Fibroblast of lung (primary cell): ENCODE results near the gene ELAVL2. TPM values are rescaled to one million over a fixed set of nuclear protein-coding genes. Genes with fewer than 3 reads are reported as not detected.

Experiments
- DNase-seq, 2 donors: peaks; one replicate each; pipeline versions ENCODE4 v3.0.0 to v3.0.0-alpha.2; 2010; ENCODE audit warnings: low read depth in 2 of 2
- H2AFZ ChIP-seq: 2 replicates; pipeline ENCODE4 v1.5.1; 2012; ENCODE audit warnings: low read length, control low read depth, inconsistent platforms
- H3K27ac ChIP-seq: 2 replicates; pipeline ENCODE4 v1.5.1; 2011; ENCODE audit warnings: low read length, control low read depth; ENCODE audit not compliant: insufficient read depth
- H3K27me3 ChIP-seq: 2 replicates; pipeline ENCODE4 v1.5.1; 2011; ENCODE audit warnings: mild to moderate bottlenecking, low read length; ENCODE audit not compliant: control insufficient read depth, insufficient read depth
- H3K36me3 ChIP-seq: 2 replicates; pipeline ENCODE4 v1.5.1; 2011; ENCODE audit warnings: low read length; ENCODE audit not compliant: control insufficient read depth, insufficient read depth
- H3K4me1 ChIP-seq: 2 replicates; pipeline ENCODE4 v1.5.1; 2011; ENCODE audit warnings: low read length; ENCODE audit not compliant: control insufficient read depth, insufficient read depth; ENCODE audit errors: extremely low read depth
- H3K4me2 ChIP-seq: 2 replicates; pipeline ENCODE4 v1.5.1; 2011; ENCODE audit warnings: low read length, control low read depth; ENCODE audit not compliant: insufficient read depth; ENCODE audit errors: extremely low read depth
- H3K4me3 ChIP-seq, 4 experiments: fragments of 200-600 bp in 1 of 4; sonication (generic) in 1 of 4; replicated peaks in 1 of 4; 2 replicates each; pipeline ENCODE4 v1.5.1; 2011 to 2016; ENCODE audit warnings: low read length in 4 of 4, low read depth in 3 of 4, mild to moderate bottlenecking in 3 of 4, control low read depth in 2 of 4, inconsistent platforms in 1 of 4, mixed read lengths in 1 of 4; ENCODE audit not compliant: insufficient read depth in 1 of 4; ENCODE audit errors: control extremely low read depth in 1 of 4
- H3K79me2 ChIP-seq: 2 replicates; pipeline ENCODE4 v1.5.1; 2012; ENCODE audit warnings: mild to moderate bottlenecking, low read length, inconsistent platforms; ENCODE audit not compliant: control insufficient read depth, insufficient read depth
- H3K9ac ChIP-seq: 2 replicates; pipeline ENCODE4 v1.5.1; 2011; ENCODE audit warnings: mild to moderate bottlenecking, low read length, control low read depth; ENCODE audit not compliant: insufficient read depth
- H3K9me3 ChIP-seq: 2 replicates; pipeline ENCODE4 v1.5.1; 2012; ENCODE audit warnings: low read depth, low read length; ENCODE audit not compliant: control insufficient read depth, insufficient read depth
- H4K20me1 ChIP-seq: 2 replicates; pipeline ENCODE4 v1.5.1; 2011; ENCODE audit warnings: low read length; ENCODE audit not compliant: control insufficient read depth, insufficient read depth; ENCODE audit errors: extremely low read depth
- EZH2 ChIP-seq: IDR thresholded peaks from 2 replicates; pipeline ENCODE4 v1.5.1; 2012; ENCODE audit warnings: low read length, control low read depth, mild to moderate bottlenecking; ENCODE audit errors: missing control alignments
- polyA plus RNA-seq, 2 donors: library from polyadenylated mRNA; depleted of rRNA in 1 of 2; stranded (reverse) in 1 of 2; unstranded in 1 of 2; fragments of >200 nt; gene quantifications; 2 replicates each; pipeline ENCODE4 v1.2.1, GENCODE V29; 2011 to 2012; ENCODE audit warnings: missing spikeins in 1 of 2
- total RNA-seq: library from RNA; depleted of rRNA; stranded (reverse); fragments of >200 nt; gene quantifications from 2 replicates; pipeline ENCODE4 v1.2.1, GENCODE V29; 2014
- TF ChIP-seq, protein P1 (sequence below), 2 donors: IDR thresholded peaks in 1 of 2; conservative IDR thresholded peaks in 1 of 2; 1 replicate in 1 of 2; 2 replicates in 1 of 2; pipeline ENCODE4 v1.5.1; 2011 to 2012; ENCODE audit warnings: low read length in 2 of 2, control low read depth in 1 of 2, inconsistent platforms in 1 of 2, low read depth in 1 of 2, mild to moderate bottlenecking in 1 of 2

The ELAVL2 gene
- total and polyA plus RNA-seq, 2 donors (not counting 1 experiment from before 2014, with no cell fraction given) = under 0.01 to 0.03 TPM

GRCh38 chr9:23768861-23769260, 57.2 kb downstream of the ELAVL2 start:
- Histone ChIP-seq H3K79me2 (no peaks in the 10 kb centered on the region), H3K9ac (no peak overlapping the region), H3K4me2 (no peak overlapping the region), H3K27me3 (no peaks in the 10 kb centered on the region), H2AFZ (no peak overlapping the region), H3K36me3 (no peaks in the 10 kb centered on the region), H3K9me3 (no peaks in the 10 kb centered on the region), H3K4me1 (no peaks in the 10 kb centered on the region), H3K4me3 (no peak overlapping the region), H3K27ac (no peak overlapping the region), H4K20me1 (no peaks in the 10 kb centered on the region)
- no peak for DNase-seq
- TF ChIP-seq EZH2 = no peak
- TF ChIP-seq, protein P1, sequence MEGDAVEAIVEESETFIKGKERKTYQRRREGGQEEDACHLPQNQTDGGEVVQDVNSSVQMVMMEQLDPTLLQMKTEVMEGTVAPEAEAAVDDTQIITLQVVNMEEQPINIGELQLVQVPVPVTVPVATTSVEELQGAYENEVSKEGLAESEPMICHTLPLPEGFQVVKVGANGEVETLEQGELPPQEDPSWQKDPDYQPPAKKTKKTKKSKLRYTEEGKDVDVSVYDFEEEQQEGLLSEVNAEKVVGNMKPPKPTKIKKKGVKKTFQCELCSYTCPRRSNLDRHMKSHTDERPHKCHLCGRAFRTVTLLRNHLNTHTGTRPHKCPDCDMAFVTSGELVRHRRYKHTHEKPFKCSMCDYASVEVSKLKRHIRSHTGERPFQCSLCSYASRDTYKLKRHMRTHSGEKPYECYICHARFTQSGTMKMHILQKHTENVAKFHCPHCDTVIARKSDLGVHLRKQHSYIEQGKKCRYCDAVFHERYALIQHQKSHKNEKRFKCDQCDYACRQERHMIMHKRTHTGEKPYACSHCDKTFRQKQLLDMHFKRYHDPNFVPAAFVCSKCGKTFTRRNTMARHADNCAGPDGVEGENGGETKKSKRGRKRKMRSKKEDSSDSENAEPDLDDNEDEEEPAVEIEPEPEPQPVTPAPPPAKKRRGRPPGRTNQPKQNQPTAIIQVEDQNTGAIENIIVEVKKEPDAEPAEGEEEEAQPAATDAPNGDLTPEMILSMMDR (conservative IDR thresholded peaks at IDR 0.05 in 1 of 2, IDR thresholded peaks at IDR 0.05 in 1 of 2; ENCODE audit: low read depth in 1 of 2, low read length in 2 of 2) = no peak

- no peak for DNase-seq
- no peaks in the 10 kb centered on the region for H3K36me3 ChIP-seq
- no peak overlapping the region for H2AFZ ChIP-seq
- no peak overlapping the region for H3K4me3 ChIP-seq
- no peak overlapping the region for H3K9ac ChIP-seq
- H3K4me1 ChIP-seq = no peaks in the 10 kb centered on the region
- H3K9me3 ChIP-seq = no peaks in the 10 kb centered on the region
- TF ChIP-seq EZH2 = no peak
- TF ChIP-seq, protein P1 (conservative IDR thresholded peaks at IDR 0.05 in 1 of 2, IDR thresholded peaks at IDR 0.05 in 1 of 2; ENCODE audit: low read depth in 1 of 2, low read length in 2 of 2) = no peak
- no peaks in the 10 kb centered on the region for H4K20me1 ChIP-seq
- no peaks in the 10 kb centered on the region for H3K79me2 ChIP-seq
- H3K4me2 ChIP-seq = no peak overlapping the region
- no peaks in the 10 kb centered on the region for H3K27me3 ChIP-seq
- no peak overlapping the region for H3K27ac ChIP-seq
These were observed 59.4 kb downstream of the ELAVL2 start for GRCh38 chr9:23766613-23767012.

GRCh38 chr9:23765561-23765960, 60.5 kb downstream of the ELAVL2 start:
- Histone ChIP-seq H3K4me2 (no peak overlapping the region), H2AFZ (no peak overlapping the region), H3K4me3 (no peak overlapping the region), H3K9ac (no peak overlapping the region), H3K36me3 (no peaks in the 10 kb centered on the region), H4K20me1 (no peaks in the 10 kb centered on the region), H3K27me3 (no peaks in the 10 kb centered on the region), H3K9me3 (no peaks in the 10 kb centered on the region), H3K27ac (no peak overlapping the region), H3K79me2 (no peaks in the 10 kb centered on the region), H3K4me1 (no peaks in the 10 kb centered on the region)
- no peak for DNase-seq
- no peak for TF ChIP-seq EZH2
- TF ChIP-seq, protein P1 (conservative IDR thresholded peaks at IDR 0.05 in 1 of 2, IDR thresholded peaks at IDR 0.05 in 1 of 2; ENCODE audit: low read depth in 1 of 2, low read length in 2 of 2) = no peak
